Activated CD8-positive, alpha-beta T cell treated with anti-CD3 and anti-CD28 coated beads for 36 hours (primary cell): Measurements from ENCODE around the gene SLC1A5. TPM values are rescaled to one million over a fixed set of nuclear protein-coding genes. Genes with fewer than 3 reads are reported as not detected.
A peak's percentile ranks its signal among the peaks of the same experiment; 100 is the strongest.

ENCODE experiments used
- ATAC-seq: fragments of 200-7000 bp; cut with Tn5 transposase; one replicate; pipeline ENCODE4 v1.10.0; 2021; ENCODE audit warnings: mild to moderate bottlenecking, moderate library complexity
- CTCF ChIA-PET: fragments of 350-600 bp; sonication (Branson Sonifier 250); formaldehyde crosslinking; loops from one replicate; lab custom pipeline; 2021; ENCODE audit warnings: antibody characterized with exemption; lab: Charles Lee
- POLR2A ChIA-PET: fragments of 350-600 bp; sonication (Branson Sonifier 250); formaldehyde crosslinking; loops from one replicate; lab custom pipeline; 2021; ENCODE audit warnings: antibody characterized with exemption; lab: Charles Lee
- DNase-seq: peaks from one replicate; pipeline ENCODE4 v3.0.0-alpha.2; 2020
- H3K27ac Mint-ChIP-seq: one replicate; pipeline ENCODE4 v1.8.0; 2021; ENCODE audit warnings: mild to moderate bottlenecking, mixed read lengths
- H3K27me3 Mint-ChIP-seq: one replicate; pipeline ENCODE4 v1.8.0; 2021; ENCODE audit warnings: mixed read lengths
- H3K36me3 Mint-ChIP-seq: one replicate; pipeline ENCODE4 v1.8.0; 2021; ENCODE audit warnings: low read depth, mixed read lengths
- H3K4me1 Mint-ChIP-seq: one replicate; pipeline ENCODE4 v1.8.0; 2021; ENCODE audit warnings: low read depth, mixed read lengths
- H3K4me3 Mint-ChIP-seq: one replicate; pipeline ENCODE4 v1.8.0; 2021; ENCODE audit warnings: mild to moderate bottlenecking, moderate library complexity, mixed read lengths
- H3K9me3 Mint-ChIP-seq: one replicate; pipeline ENCODE4 v1.8.0; 2021; ENCODE audit warnings: mixed read lengths
- CTCF ChIP-seq: fragments of 200-600 bp; IDR thresholded peaks from one replicate; pipeline ENCODE4 v1.8.0; 2022; ENCODE audit warnings: antibody characterized with exemption, mild to moderate bottlenecking
- intact Hi-C: fragments of 100-400 bp; cut with micrococcal nuclease; formaldehyde crosslinking; loops from one replicate; pipeline ENCODE4 v1.10.0; 2022
- total RNA-seq, 2 experiments: library from RNA; stranded (reverse); gene quantifications; one replicate each; pipeline ENCODE4 v1.2.3, GENCODE V29; 2021

Gene SLC1A5
- total RNA-seq, 2 experiments from 2014 or later: 235 TPM

- Mint-ChIP-seq H3K9me3 (no peaks in the 10 kb centered on the region), H3K27me3 (no peaks in the 10 kb centered on the region), H3K4me3 (no peak overlapping the region), H3K4me1 (peaks cover 2% of the 10 kb centered on the region), H3K36me3 (peaks cover 5% of the 10 kb centered on the region), H3K27ac (no peak overlapping the region)
- DNase-seq (no peak), ATAC-seq (no peak)
- intact Hi-C loops: no loop called here
- ChIA-PET POLR2A (interaction anchor here (0.8 to 1.1 kb wide), 2 partner anchors 50 to 63 kb away, joined by 3 read pairs; no protein-coding TSS in a partner anchor), CTCF (interaction anchor here (1.2 to 11.0 kb wide), 3 partner anchors 31 to 82 kb away, joined by 3 to 147 read pairs (median 8); no protein-coding TSS in a partner anchor)
- TF ChIP-seq CTCF: no peak
These were observed 29.2 kb downstream of the SLC1A5 start for GRCh38 chr19:46759206-46759605.

GRCh38 chr19:46756544-46756888, 31.9 kb downstream of the SLC1A5 start:
- Mint-ChIP-seq H3K4me1 (peaks cover 8% of the 10 kb centered on the region), H3K27me3 (no peaks in the 10 kb centered on the region), H3K9me3 (no peaks in the 10 kb centered on the region), H3K36me3 (peaks cover 10% of the 10 kb centered on the region), H3K4me3 (no peak overlapping the region), H3K27ac (no peak overlapping the region)
- no peak for TF ChIP-seq CTCF
- ChIA-PET CTCF (interaction anchor here (0.9 to 11.0 kb wide), 7 partner anchors 10 to 85 kb away, joined by 3 to 147 read pairs (median 6); no protein-coding TSS in a partner anchor), POLR2A (interaction anchor here (1.0 to 1.4 kb wide), 3 partner anchors 32 to 70 kb away, joined by 3 to 4 read pairs (median 4); partner anchors contain the start of gene SLC1A5)
- ATAC-seq (no peak), DNase-seq (peak; percentile 50)
- intact Hi-C loops: loop anchor here (2.0 kb wide), 1 partner anchor 84 kb away; no protein-coding TSS in a partner anchor

- no peak for TF ChIP-seq CTCF
- Mint-ChIP-seq H3K27ac (no peak overlapping the region), H3K9me3 (no peaks in the 10 kb centered on the region), H3K4me3 (no peak overlapping the region), H3K27me3 (no peaks in the 10 kb centered on the region), H3K36me3 (peaks cover 10% of the 10 kb centered on the region), H3K4me1 (peaks cover 8% of the 10 kb centered on the region)
- POLR2A ChIA-PET: interaction anchor here (1.0 to 1.4 kb wide), 3 partner anchors 32 to 71 kb away, joined by 3 to 4 read pairs (median 4); partner anchors contain the start of gene SLC1A5
- ATAC-seq (no peak), DNase-seq (no peak)
- CTCF ChIA-PET: interaction anchor here (0.9 to 11.0 kb wide), 8 partner anchors 11 to 85 kb away, joined by 3 to 147 read pairs (median 10); no protein-coding TSS in a partner anchor
- intact Hi-C loops: loop anchor here (2.0 kb wide), 1 partner anchor 85 kb away; no protein-coding TSS in a partner anchor
These were observed 32.4 kb downstream of the SLC1A5 start for GRCh38 chr19:46755853-46756543.

GRCh38 chr19:46755077-46755852, 33.1 kb downstream of the SLC1A5 start:
- no peak for ATAC-seq
- H3K4me3 Mint-ChIP-seq: no peak overlapping the region
- TF ChIP-seq CTCF: no peak
- peaks cover 10% of the 10 kb centered on the region for H3K36me3 Mint-ChIP-seq
- intact Hi-C loops: no loop called here
- H3K27ac Mint-ChIP-seq: no peak overlapping the region
- DNase-seq: no peak
- CTCF ChIA-PET: interaction anchor here (2.5 to 11.0 kb wide), 3 partner anchors 12 to 86 kb away, joined by 16 to 147 read pairs (median 26); no protein-coding TSS in a partner anchor
- POLR2A ChIA-PET: interaction anchor here (1.4 to 2.1 kb wide), 2 partner anchors 34 to 66 kb away, joined by 3 to 8 read pairs; partner anchors contain the start of gene SLC1A5
- no peaks in the 10 kb centered on the region for H3K9me3 Mint-ChIP-seq
- no peaks in the 10 kb centered on the region for H3K27me3 Mint-ChIP-seq
- peaks cover 8% of the 10 kb centered on the region for H3K4me1 Mint-ChIP-seq
